Activated CD4-positive, alpha-beta T cell treated with anti-CD3 and anti-CD28 coated beads, Interleukin-2, amount 50 U/mL, for 16 hours (primary cell): ENCODE measurements around the gene NCBP3.
A peak's percentile ranks its signal among the peaks of the same experiment; 100 is the strongest.
"Not testable (repeated sequence)": the region's sequence is repeated elsewhere in the genome, so short reads cannot be mapped to it uniquely, and the experiment has no call there.

Experiments used
- DNase-seq: peaks from one replicate; pipeline ENCODE4 v3.0.0-alpha.2; 2020

The NCBP3 gene

GRCh38 chr17:3809135-3809534 lies 36.9 kb downstream of the NCBP3 start:
- no peak for DNase-seq

GRCh38 chr17:3808701-3809100 lies 37.3 kb downstream of the NCBP3 start:
- DNase-seq, result no peak

GRCh38 chr17:3805581-3805980 lies 40.5 kb downstream of the NCBP3 start:
- no peak for DNase-seq

- peak; percentile 79 for DNase-seq
These were observed 41.5 kb downstream of the NCBP3 start for GRCh38 chr17:3804503-3804931.

- no peak for DNase-seq
These were observed 42.8 kb downstream of the NCBP3 start for GRCh38 chr17:3803308-3803640.

GRCh38 chr17:3802461-3803307 lies 43.4 kb downstream of the NCBP3 start:
- DNase-seq, result no peak

GRCh38 chr17:3801792-3802191 lies 44.3 kb downstream of the NCBP3 start:
- DNase-seq, result no peak

GRCh38 chr17:3801347-3801746 lies 44.7 kb downstream of the NCBP3 start:
- DNase-seq, result no peak

- no peak for DNase-seq
These were observed 45.4 kb downstream of the NCBP3 start, which contains the start of gene ITGAE for GRCh38 chr17:3800362-3801271. Gene ITGAE (minus strand): TSS chr17:3801188. CDS start chr17:3801144, 44 bp downstream.

- DNase-seq, result no peak
These were observed 46.7 kb downstream of the NCBP3 start for GRCh38 chr17:3799181-3799945.

GRCh38 chr17:3798273-3799180 lies 47.5 kb downstream of the NCBP3 start:
- no peak for DNase-seq

- no peak for DNase-seq
These were observed 49.2 kb downstream of the NCBP3 start for GRCh38 chr17:3796822-3797170.

GRCh38 chr17:3796110-3796821 lies 49.8 kb downstream of the NCBP3 start:
- DNase-seq, result peak; percentile 96

GRCh38 chr17:3795390-3796102 lies 50.5 kb downstream of the NCBP3 start:
- DNase-seq, result no peak

GRCh38 chr17:3794557-3795389 lies 51.3 kb downstream of the NCBP3 start:
- peak; percentile 73 for DNase-seq

GRCh38 chr17:3794152-3794551 lies 51.9 kb downstream of the NCBP3 start:
- not testable (repeated sequence) for DNase-seq

GRCh38 chr17:3793258-3793657 lies 52.8 kb downstream of the NCBP3 start:
- DNase-seq, result not testable (repeated sequence)

GRCh38 chr17:3792481-3792880 lies 53.6 kb downstream of the NCBP3 start:
- no peak for DNase-seq

GRCh38 chr17:3788200-3788599 lies 57.8 kb downstream of the NCBP3 start:
- DNase-seq, result peak; percentile 70

GRCh38 chr17:3785323-3785722 lies 60.7 kb downstream of the NCBP3 start:
- not testable (repeated sequence) for DNase-seq
